Esophagus squamous epithelium (tissue), 5 donors: ENCODE measurements around the gene ABHD15. TPM values are rescaled to one million over a fixed set of nuclear protein-coding genes. Genes with fewer than 3 reads are reported as not detected.

Experiments
- DNase-seq: peaks from one replicate; lab custom pipeline; 2025; lab: John Stamatoyannopoulos, UW
- H3K27ac ChIP-seq, 4 donors: fragments of 200-600 bp; sonication (generic); one replicate each; pipeline ENCODE4 v1.5.1; 2016 to 2019; ENCODE audit warnings: mild to moderate bottlenecking in 1 of 4
- H3K27me3 ChIP-seq, 4 donors: fragments of 200-600 bp; sonication (generic); 1 replicate in 3 of 4; 2 replicates in 1 of 4; pipeline versions ENCODE4 v1.5.1 to v1.6.0; 2017 to 2021; ENCODE audit warnings: antibody characterized with exemption in 1 of 4
- H3K36me3 ChIP-seq, 3 donors: fragments of 200-600 bp; sonication (generic); one replicate each; pipeline ENCODE4 v1.5.1; 2016 to 2019
- H3K4me1 ChIP-seq, 3 donors: fragments of 200-600 bp; sonication (generic); one replicate each; pipeline ENCODE4 v1.5.1; 2017 to 2019
- H3K4me3 ChIP-seq, 4 donors: fragments of 200-600 bp; sonication (generic); 1 replicate in 3 of 4; 2 replicates in 1 of 4; pipeline ENCODE4 v1.5.1; 2016 to 2019; ENCODE audit warnings: mild to moderate bottlenecking in 2 of 4, moderate library complexity in 1 of 4
- H3K9me3 ChIP-seq, 3 donors: fragments of 200-600 bp; sonication (generic); one replicate each; pipeline ENCODE4 v1.5.1; 2016 to 2019
- POLR2A ChIP-seq, 4 donors: fragments of 450-650 bp; IDR thresholded peaks; one replicate each; pipeline ENCODE4 v1.6.1; 2017; ENCODE audit warnings: antibody characterized with exemption in 4 of 4, mild to moderate bottlenecking in 4 of 4, moderate library complexity in 3 of 4
- WGBS, 2 donors: methylation state at CpG; one replicate each; pipeline ENCODE4 v1.1.5; 2018; 5-methylcytosine and 5-hydroxymethylcytosine counted together
- intact Hi-C: fragments of 100-400 bp; cut with DNase I; formaldehyde crosslinking; loops from one replicate; pipeline ENCODE4 v1.15.0; 2022
- total RNA-seq, 4 donors: library from RNA; depleted of rRNA; stranded (reverse); fragments of >200 nt; gene quantifications; one replicate each; pipeline ENCODE4 v1.1.0, GENCODE V29; 2016
- TF ChIP-seq, protein P1 (sequence below), 6 experiments: fragments of 450-650 bp in 4 of 6; fragments of 200-600 bp in 2 of 6; sonication (generic) in 2 of 6; IDR thresholded peaks; one replicate each; pipeline ENCODE4 v1.5.1; 2016 to 2019; ENCODE audit warnings: antibody characterized with exemption in 6 of 6, mild to moderate bottlenecking in 4 of 6, moderate library complexity in 4 of 6
- donor health status: DM: yes; HTN: yes; CAD: no.

ABHD15 gene
- total RNA-seq, 4 donors from 2014 or later = 4.3 to 7.2 (median 5.4) TPM

DNA sequence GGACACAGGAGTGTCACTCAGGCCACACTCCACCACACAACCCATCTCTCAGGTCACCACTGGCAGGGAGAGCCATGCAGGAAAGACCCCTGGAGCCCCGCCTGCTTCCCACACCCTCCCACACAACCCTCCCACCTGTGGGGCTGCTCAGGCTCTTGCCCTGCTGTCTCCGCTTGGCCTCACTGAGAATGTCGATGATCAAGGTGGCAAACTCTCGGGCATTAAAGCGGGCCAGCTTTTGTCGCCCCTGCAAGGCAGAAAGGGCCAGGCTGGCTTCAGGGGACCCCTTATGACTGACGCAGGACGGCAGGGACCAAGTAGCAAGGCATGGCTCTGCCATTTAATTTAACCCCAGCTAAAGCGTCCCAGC, 10.1 kb upstream of the ABHD15 start:
- TF ChIP-seq, protein P1, sequence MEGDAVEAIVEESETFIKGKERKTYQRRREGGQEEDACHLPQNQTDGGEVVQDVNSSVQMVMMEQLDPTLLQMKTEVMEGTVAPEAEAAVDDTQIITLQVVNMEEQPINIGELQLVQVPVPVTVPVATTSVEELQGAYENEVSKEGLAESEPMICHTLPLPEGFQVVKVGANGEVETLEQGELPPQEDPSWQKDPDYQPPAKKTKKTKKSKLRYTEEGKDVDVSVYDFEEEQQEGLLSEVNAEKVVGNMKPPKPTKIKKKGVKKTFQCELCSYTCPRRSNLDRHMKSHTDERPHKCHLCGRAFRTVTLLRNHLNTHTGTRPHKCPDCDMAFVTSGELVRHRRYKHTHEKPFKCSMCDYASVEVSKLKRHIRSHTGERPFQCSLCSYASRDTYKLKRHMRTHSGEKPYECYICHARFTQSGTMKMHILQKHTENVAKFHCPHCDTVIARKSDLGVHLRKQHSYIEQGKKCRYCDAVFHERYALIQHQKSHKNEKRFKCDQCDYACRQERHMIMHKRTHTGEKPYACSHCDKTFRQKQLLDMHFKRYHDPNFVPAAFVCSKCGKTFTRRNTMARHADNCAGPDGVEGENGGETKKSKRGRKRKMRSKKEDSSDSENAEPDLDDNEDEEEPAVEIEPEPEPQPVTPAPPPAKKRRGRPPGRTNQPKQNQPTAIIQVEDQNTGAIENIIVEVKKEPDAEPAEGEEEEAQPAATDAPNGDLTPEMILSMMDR (IDR thresholded peaks at IDR 0.05) = no peak
- TF ChIP-seq POLR2A (IDR thresholded peaks at IDR 0.05) = no peak
- WGBS, 2 donors = 90 to 100% methylated on average over 1 to 4 of the region's 9 CpGs
- DNase-seq = no peak
- H3K27ac ChIP-seq = peak overlapping the region in 1 of 4 donors; percentile 55
- no peaks in the 10 kb centered on the region for H3K9me3 ChIP-seq
- H3K4me3 ChIP-seq = no peak overlapping the region
- intact Hi-C loops = no loop called here
- peaks cover 21 to 91% (median 51%) of the 10 kb centered on the region in 3 donors for H3K36me3 ChIP-seq
- H3K4me1 ChIP-seq = peaks cover 33 to 67% (median 34%) of the 10 kb centered on the region in 3 donors
- no peaks in the 10 kb centered on the region for H3K27me3 ChIP-seq

DNA sequence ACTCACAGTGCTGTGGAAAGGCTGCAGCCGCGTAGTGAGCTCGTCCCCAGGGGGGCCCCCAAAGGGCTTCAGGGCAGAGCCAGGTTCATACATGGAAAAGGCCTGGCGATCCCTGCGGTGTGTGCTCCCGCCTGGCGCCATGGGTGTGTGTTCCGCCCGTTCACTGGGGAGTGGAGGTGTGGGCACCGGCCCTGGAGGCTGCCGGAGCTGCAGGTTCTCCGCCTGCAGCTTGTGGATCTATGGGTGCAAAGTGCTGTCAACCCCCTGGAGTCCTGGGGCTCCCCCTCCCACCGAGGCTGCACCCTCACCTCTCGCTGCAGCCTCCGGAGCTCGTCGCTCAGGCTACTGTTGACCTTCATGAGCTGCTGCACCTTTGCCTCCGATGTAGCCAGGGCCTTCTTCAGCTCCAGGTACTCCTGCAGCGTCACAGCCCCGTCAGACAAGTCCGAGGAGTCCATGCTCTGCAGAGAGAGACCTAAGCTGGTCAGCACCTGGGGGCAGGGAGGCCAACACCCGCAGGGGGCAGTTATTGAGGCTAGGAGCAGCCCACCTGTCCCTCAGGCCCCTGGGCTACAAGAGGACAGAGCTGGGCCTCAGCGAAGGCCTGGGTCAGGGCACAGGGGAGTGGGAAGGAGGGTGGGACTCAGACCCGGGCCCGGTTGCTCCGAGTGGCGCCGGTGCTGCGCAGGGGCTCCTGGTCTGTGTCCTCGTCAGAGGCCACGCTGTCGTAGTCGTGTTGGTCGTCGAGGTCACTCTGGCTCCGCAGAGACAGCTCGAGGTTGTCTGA, 9.6 kb upstream of the ABHD15 start:
- no peaks in the 10 kb centered on the region for H3K9me3 ChIP-seq
- peaks cover 30 to 67% (median 31%) of the 10 kb centered on the region in 3 donors for H3K4me1 ChIP-seq
- TF ChIP-seq, protein P1 (IDR thresholded peaks at IDR 0.05) = no peak
- no peak for TF ChIP-seq POLR2A (IDR thresholded peaks at IDR 0.05)
- DNase-seq = no peak
- intact Hi-C loops = no loop called here
- H3K36me3 ChIP-seq = peaks cover 21 to 85% (median 51%) of the 10 kb centered on the region in 3 donors
- H3K27ac ChIP-seq = no peak overlapping the region
- H3K4me3 ChIP-seq = no peak overlapping the region
- H3K27me3 ChIP-seq = no peaks in the 10 kb centered on the region
- 76 to 85% methylated on average over 3 to 5 of the region's 37 CpGs for WGBS, 2 donors

DNA sequence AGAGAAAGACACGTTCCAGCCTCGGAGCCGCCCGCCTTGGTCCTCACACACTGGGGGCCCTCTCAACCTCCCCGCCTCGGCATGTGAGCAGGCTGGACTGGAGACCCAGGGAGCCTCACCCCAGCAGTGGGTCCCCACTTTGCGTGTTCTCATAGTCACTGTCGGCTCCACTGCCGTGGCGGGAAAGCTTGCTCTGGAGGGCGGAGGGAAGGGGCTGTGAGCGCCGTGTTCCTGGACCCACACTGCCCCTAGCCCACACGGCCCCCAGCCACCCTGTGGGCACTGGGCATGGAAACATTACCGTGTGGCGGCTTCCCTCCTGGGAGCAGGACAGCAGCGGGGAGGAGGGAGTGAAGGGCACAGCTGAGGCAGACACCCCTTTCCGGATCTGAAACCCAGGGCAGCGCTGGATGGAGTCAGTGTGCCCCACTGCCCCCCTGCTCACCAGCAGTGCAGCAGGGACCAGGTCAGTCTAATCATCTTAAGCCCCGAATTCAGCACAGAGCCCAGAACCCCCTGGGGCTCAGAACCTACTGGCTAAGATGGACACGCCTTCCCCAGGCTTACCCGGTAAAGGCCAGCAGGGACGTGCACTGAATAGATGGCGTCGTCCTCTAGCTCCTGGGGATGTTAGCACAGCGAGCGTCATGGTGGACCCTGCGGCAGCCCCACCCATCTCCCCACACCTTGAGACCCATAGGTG, 8.8 kb upstream of the ABHD15 start:
- H3K4me3 ChIP-seq = no peak overlapping the region
- 56 to 67% methylated on average over 3 to 13 of the region's 28 CpGs for WGBS, 2 donors
- no peaks in the 10 kb centered on the region for H3K27me3 ChIP-seq
- H3K9me3 ChIP-seq = no peaks in the 10 kb centered on the region
- H3K27ac ChIP-seq = no peak overlapping the region
- peaks cover 21 to 78% (median 44%) of the 10 kb centered on the region in 3 donors for H3K36me3 ChIP-seq
- TF ChIP-seq POLR2A (IDR thresholded peaks at IDR 0.05) = no peak
- TF ChIP-seq, protein P1 (IDR thresholded peaks at IDR 0.05) = no peak
- no peak for DNase-seq
- intact Hi-C loops = no loop called here
- H3K4me1 ChIP-seq = peaks cover 23 to 67% (median 24%) of the 10 kb centered on the region in 3 donors

DNA sequence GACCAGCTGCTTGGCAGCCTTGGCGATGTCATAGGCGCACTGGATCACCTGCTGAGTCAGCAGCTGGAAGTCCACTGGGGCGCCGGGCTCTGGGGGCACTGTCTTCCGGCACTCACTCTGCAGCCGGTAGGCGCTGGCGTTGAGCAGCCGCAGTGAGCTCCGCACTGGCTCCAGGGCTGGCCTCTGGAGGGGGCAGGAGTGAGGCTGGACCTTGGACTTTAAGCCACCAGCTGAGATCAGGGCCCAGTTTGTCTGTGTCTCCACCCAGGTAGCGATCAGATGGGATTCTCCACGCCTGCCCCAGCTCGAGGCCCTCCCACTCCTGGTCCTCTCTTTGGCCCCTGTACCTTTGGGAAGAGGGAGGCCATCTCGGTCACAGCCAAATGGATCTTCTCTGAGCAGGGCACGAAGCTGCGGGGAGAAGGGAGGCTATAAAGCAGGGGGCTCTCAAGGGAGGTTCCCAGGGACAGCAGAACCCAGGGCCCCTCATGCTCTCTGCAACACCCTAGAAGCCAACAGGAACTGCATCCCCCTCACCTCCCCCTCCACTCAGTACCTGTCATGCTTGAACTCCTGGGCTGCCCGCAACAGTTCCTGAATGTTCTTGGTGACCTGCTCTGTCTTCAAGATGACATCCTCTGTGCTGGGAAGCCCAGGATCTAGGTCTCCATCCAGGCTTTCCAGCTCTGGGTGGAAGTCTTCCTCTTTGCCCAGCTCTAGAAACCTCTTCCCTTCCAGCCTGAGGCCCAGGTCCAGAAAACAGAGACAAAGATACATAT, 8.1 kb upstream of the ABHD15 start:
- DNase-seq = no peak
- intact Hi-C loops = no loop called here
- H3K4me3 ChIP-seq = no peak overlapping the region
- peaks cover 20 to 67% (median 21%) of the 10 kb centered on the region in 3 donors for H3K4me1 ChIP-seq
- WGBS, 2 donors = 100% methylated on average over 2 of the region's 17 CpGs; no CpG with 5 or more reads in 1 of the 2 donors
- H3K36me3 ChIP-seq = peaks cover 21 to 73% (median 44%) of the 10 kb centered on the region in 3 donors
- H3K27me3 ChIP-seq = no peaks in the 10 kb centered on the region
- no peak overlapping the region for H3K27ac ChIP-seq
- no peaks in the 10 kb centered on the region for H3K9me3 ChIP-seq
- TF ChIP-seq, protein P1 (IDR thresholded peaks at IDR 0.05) = no peak
- no peak for TF ChIP-seq POLR2A (IDR thresholded peaks at IDR 0.05)
